ENCODE data around the gene RAP1GAP2.
"Not testable (repeated sequence)": the region's sequence is repeated elsewhere in the genome, so short reads cannot be mapped to it uniquely, and the experiment has no call there.

The RAP1GAP2 gene

GRCh38 chr17:3029213-3029913 is 233.1 kb downstream of the RAP1GAP2 start:
- Mint-ChIP-seq H3K27ac (no peak overlapping the region), H3K4me3 (no peak overlapping the region), H3K36me3 (ENCODE audit: low read depth) (peaks cover 7% of the 10 kb centered on the region)

DNA sequence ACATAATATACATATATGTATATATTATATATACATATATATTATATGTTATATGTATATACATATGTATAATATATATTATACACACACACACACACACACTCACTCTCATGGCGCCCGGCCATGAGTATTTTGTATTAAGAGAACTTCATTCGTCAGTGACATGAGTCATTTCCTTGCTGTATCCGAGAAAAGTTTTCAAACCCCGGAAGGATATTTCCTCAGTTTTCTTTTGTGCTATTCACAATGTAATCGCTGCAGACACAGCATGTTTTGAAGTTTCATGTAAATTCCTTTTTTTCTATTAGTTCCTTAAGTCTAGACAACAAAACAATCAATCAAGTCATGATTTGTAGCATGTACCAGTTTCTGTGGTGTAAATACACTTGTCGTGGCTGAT is 233.9 kb downstream of the RAP1GAP2 start:
- no peak overlapping the region for H3K4me3 Mint-ChIP-seq
- DNase-seq (ENCODE audit: low spot score): no peak
- H3K9me3 Mint-ChIP-seq: no peaks in the 10 kb centered on the region
- H3K4me1 Mint-ChIP-seq (ENCODE audit: low read depth): no peaks in the 10 kb centered on the region
- H3K27me3 Mint-ChIP-seq (ENCODE audit: low read depth): no peaks in the 10 kb centered on the region
- no peak overlapping the region for H3K27ac Mint-ChIP-seq
- H3K36me3 Mint-ChIP-seq (ENCODE audit: low read depth): peaks cover 7% of the 10 kb centered on the region

More at GRCh38 chr17:3029213-3029913, 233.1 kb downstream of the RAP1GAP2 start:
- Mint-ChIP-seq H3K4me1 (ENCODE audit: low read depth) (no peaks in the 10 kb centered on the region), H3K27me3 (ENCODE audit: low read depth) (no peaks in the 10 kb centered on the region), H3K9me3 (no peaks in the 10 kb centered on the region)
- no peak for DNase-seq (ENCODE audit: low spot score)

- not testable (repeated sequence) for H3K9me3 Mint-ChIP-seq; H3K36me3 Mint-ChIP-seq (ENCODE audit: low read depth); H3K4me1 Mint-ChIP-seq (ENCODE audit: low read depth); H3K27ac Mint-ChIP-seq; H3K4me3 Mint-ChIP-seq; DNase-seq (ENCODE audit: low spot score); H3K27me3 Mint-ChIP-seq (ENCODE audit: low read depth)
These were observed 234.7 kb downstream of the RAP1GAP2 start for GRCh38 chr17:3030852-3031470.

GRCh38 chr17:3032258-3033247 is 236.3 kb downstream of the RAP1GAP2 start:
- no peak overlapping the region for H3K4me3 Mint-ChIP-seq
- H3K4me1 Mint-ChIP-seq (ENCODE audit: low read depth): no peaks in the 10 kb centered on the region
- H3K27me3 Mint-ChIP-seq (ENCODE audit: low read depth): no peaks in the 10 kb centered on the region
- DNase-seq (ENCODE audit: low spot score): no peak
- H3K27ac Mint-ChIP-seq: no peak overlapping the region
- no peaks in the 10 kb centered on the region for H3K9me3 Mint-ChIP-seq
- peaks cover 7% of the 10 kb centered on the region for H3K36me3 Mint-ChIP-seq (ENCODE audit: low read depth)

- Mint-ChIP-seq H3K9me3 (no peaks in the 10 kb centered on the region), H3K27ac (no peak overlapping the region), H3K36me3 (ENCODE audit: low read depth) (peaks cover 3% of the 10 kb centered on the region), H3K4me3 (no peak overlapping the region), H3K27me3 (ENCODE audit: low read depth) (no peaks in the 10 kb centered on the region), H3K4me1 (ENCODE audit: low read depth) (no peaks in the 10 kb centered on the region)
- no peak for DNase-seq (ENCODE audit: low spot score)
These were observed 237.0 kb downstream of the RAP1GAP2 start for GRCh38 chr17:3033248-3033640.

- no peak overlapping the region for H3K27ac Mint-ChIP-seq
- no peaks in the 10 kb centered on the region for H3K4me1 Mint-ChIP-seq (ENCODE audit: low read depth)
- H3K9me3 Mint-ChIP-seq: no peaks in the 10 kb centered on the region
- H3K27me3 Mint-ChIP-seq (ENCODE audit: low read depth): no peaks in the 10 kb centered on the region
- H3K36me3 Mint-ChIP-seq (ENCODE audit: low read depth): peaks cover 2% of the 10 kb centered on the region
- no peak for DNase-seq (ENCODE audit: low spot score)
- no peak overlapping the region for H3K4me3 Mint-ChIP-seq
These were observed 237.7 kb downstream of the RAP1GAP2 start for GRCh38 chr17:3033741-3034577.

GRCh38 chr17:3034578-3034920 is 238.3 kb downstream of the RAP1GAP2 start:
- H3K4me3 Mint-ChIP-seq: no peak overlapping the region
- DNase-seq (ENCODE audit: low spot score): no peak
- H3K9me3 Mint-ChIP-seq: no peaks in the 10 kb centered on the region
- no peak overlapping the region for H3K27ac Mint-ChIP-seq
- H3K27me3 Mint-ChIP-seq (ENCODE audit: low read depth): no peaks in the 10 kb centered on the region
- peaks cover 2% of the 10 kb centered on the region for H3K36me3 Mint-ChIP-seq (ENCODE audit: low read depth)
- no peaks in the 10 kb centered on the region for H3K4me1 Mint-ChIP-seq (ENCODE audit: low read depth)

GRCh38 chr17:3035256-3035967 is 239.2 kb downstream of the RAP1GAP2 start:
- Mint-ChIP-seq H3K27ac (no peak overlapping the region), H3K9me3 (no peaks in the 10 kb centered on the region), H3K4me3 (no peak overlapping the region), H3K4me1 (ENCODE audit: low read depth) (no peaks in the 10 kb centered on the region), H3K27me3 (ENCODE audit: low read depth) (no peaks in the 10 kb centered on the region), H3K36me3 (ENCODE audit: low read depth) (no peaks in the 10 kb centered on the region)
- DNase-seq (ENCODE audit: low spot score): no peak

- no peak for DNase-seq (ENCODE audit: low spot score)
- Mint-ChIP-seq H3K4me1 (ENCODE audit: low read depth) (no peaks in the 10 kb centered on the region), H3K4me3 (no peak overlapping the region), H3K36me3 (ENCODE audit: low read depth) (no peaks in the 10 kb centered on the region), H3K9me3 (no peaks in the 10 kb centered on the region), H3K27me3 (ENCODE audit: low read depth) (no peaks in the 10 kb centered on the region), H3K27ac (no peak overlapping the region)
These were observed 239.7 kb downstream of the RAP1GAP2 start for GRCh38 chr17:3035968-3036280.

GRCh38 chr17:3036800-3037199 is 240.6 kb downstream of the RAP1GAP2 start:
- no peaks in the 10 kb centered on the region for H3K36me3 Mint-ChIP-seq (ENCODE audit: low read depth)
- no peaks in the 10 kb centered on the region for H3K27me3 Mint-ChIP-seq (ENCODE audit: low read depth)
- H3K9me3 Mint-ChIP-seq: no peaks in the 10 kb centered on the region
- H3K27ac Mint-ChIP-seq: no peak overlapping the region
- no peaks in the 10 kb centered on the region for H3K4me1 Mint-ChIP-seq (ENCODE audit: low read depth)
- DNase-seq (ENCODE audit: low spot score): no peak
- H3K4me3 Mint-ChIP-seq: no peak overlapping the region

DNA sequence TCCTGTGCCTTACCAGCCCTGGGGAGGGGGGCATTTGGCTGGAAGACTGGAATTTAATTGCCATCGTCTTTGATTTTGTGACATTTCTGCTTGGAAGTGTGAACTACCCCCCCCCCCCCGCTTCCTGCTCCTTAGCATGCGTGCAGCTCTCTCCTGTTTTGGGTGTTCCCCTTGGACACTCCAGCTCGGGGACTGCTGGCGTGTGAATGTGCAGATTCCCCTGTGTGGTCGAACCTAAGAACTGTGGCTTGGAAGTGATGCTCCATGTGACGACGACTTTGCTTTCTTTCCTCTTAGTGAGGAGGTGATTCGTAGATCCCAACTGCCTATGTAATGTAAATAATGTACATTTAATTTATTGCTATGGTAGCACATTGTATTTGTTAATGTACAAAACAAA is 241.0 kb downstream of the RAP1GAP2 start:
- no peak for DNase-seq (ENCODE audit: low spot score)
- no peak overlapping the region for H3K4me3 Mint-ChIP-seq
- no peaks in the 10 kb centered on the region for H3K27me3 Mint-ChIP-seq (ENCODE audit: low read depth)
- H3K9me3 Mint-ChIP-seq: peaks cover 3% of the 10 kb centered on the region
- H3K36me3 Mint-ChIP-seq (ENCODE audit: low read depth): no peaks in the 10 kb centered on the region
- no peaks in the 10 kb centered on the region for H3K4me1 Mint-ChIP-seq (ENCODE audit: low read depth)
- no peak overlapping the region for H3K27ac Mint-ChIP-seq

GRCh38 chr17:3038941-3039340 is 242.7 kb downstream of the RAP1GAP2 start:
- H3K9me3 Mint-ChIP-seq: peaks cover 9% of the 10 kb centered on the region
- no peaks in the 10 kb centered on the region for H3K36me3 Mint-ChIP-seq (ENCODE audit: low read depth)
- no peak for DNase-seq (ENCODE audit: low spot score)
- H3K27ac Mint-ChIP-seq: no peak overlapping the region
- H3K4me1 Mint-ChIP-seq (ENCODE audit: low read depth): no peaks in the 10 kb centered on the region
- no peaks in the 10 kb centered on the region for H3K27me3 Mint-ChIP-seq (ENCODE audit: low read depth)
- H3K4me3 Mint-ChIP-seq: no peak overlapping the region

GRCh38 chr17:3039736-3040135 is 243.5 kb downstream of the RAP1GAP2 start:
- peaks cover 16% of the 10 kb centered on the region for H3K9me3 Mint-ChIP-seq
- no peak for DNase-seq (ENCODE audit: low spot score)
- H3K4me1 Mint-ChIP-seq (ENCODE audit: low read depth): no peaks in the 10 kb centered on the region
- H3K27ac Mint-ChIP-seq: no peak overlapping the region
- no peaks in the 10 kb centered on the region for H3K36me3 Mint-ChIP-seq (ENCODE audit: low read depth)
- no peak overlapping the region for H3K4me3 Mint-ChIP-seq
- H3K27me3 Mint-ChIP-seq (ENCODE audit: low read depth): no peaks in the 10 kb centered on the region

All from T-helper 2 cell treated with Interferon-gamma antibody and Interleukin-4, amounts not matched to agents 5 μg/mL and 100 μg/mL, for 36 hours (primary cell).